RWPE2 (cell line): ENCODE data around the gene MCM8.

Experiments used
- ATAC-seq: fragments of 200-7000 bp; cut with Tn5 transposase; 3 replicates; pipeline ENCODE4 v1.9.1; 2021; ENCODE audit warnings: low read depth
- DNase-seq: peaks from one replicate; pipeline ENCODE4 v3.0.0-alpha.2; 2020; ENCODE audit warnings: low spot score
- H3K27ac ChIP-seq: fragments of 450-650 bp; 2 replicates; pipeline ENCODE4 v1.5.1; 2017; ENCODE audit warnings: mild to moderate bottlenecking; ENCODE audit not compliant: poor library complexity, severe bottlenecking
- H3K27me3 ChIP-seq: fragments of 250-450 bp; sonication (Bioruptor Pico); 2 replicates; pipeline ENCODE4 v1.5.1; 2021; ENCODE audit warnings: mild to moderate bottlenecking, moderate library complexity; ENCODE audit not compliant: insufficient read depth, poor library complexity, severe bottlenecking
- H3K36me3 ChIP-seq: fragments of 250-450 bp; sonication (Bioruptor Pico); 2 replicates; pipeline ENCODE4 v1.5.1; 2020; ENCODE audit warnings: low read depth, mild to moderate bottlenecking, moderate library complexity
- H3K4me1 ChIP-seq: fragments of 250-450 bp; sonication (Bioruptor Pico); 2 replicates; pipeline ENCODE4 v1.5.1; 2021; ENCODE audit warnings: mild to moderate bottlenecking, moderate library complexity; ENCODE audit not compliant: insufficient read depth, poor library complexity, severe bottlenecking
- H3K4me3 ChIP-seq: fragments of 250-450 bp; sonication (Bioruptor Pico); 2 replicates; pipeline ENCODE4 v1.5.1; 2021; ENCODE audit warnings: mild to moderate bottlenecking, moderate library complexity; ENCODE audit not compliant: severe bottlenecking
- H3K9me3 ChIP-seq: fragments of 250-450 bp; sonication (Bioruptor Pico); 2 replicates; pipeline ENCODE4 v1.5.1; 2021; ENCODE audit warnings: mild to moderate bottlenecking, moderate library complexity; ENCODE audit not compliant: severe bottlenecking
- CTCF ChIP-seq: fragments of 450-650 bp; IDR thresholded peaks from one replicate; pipeline ENCODE4 v1.5.1; 2017; ENCODE audit warnings: mild to moderate bottlenecking, moderate library complexity; ENCODE audit not compliant: poor library complexity, severe bottlenecking

The MCM8 gene

GRCh38 chr20:5977975-5978374 is 27.5 kb downstream of the MCM8 start:
- Histone ChIP-seq H3K4me1 (peaks cover 14% of the 10 kb centered on the region), H3K27me3 (no peaks in the 10 kb centered on the region), H3K9me3 (no peaks in the 10 kb centered on the region), H3K4me3 (no peak overlapping the region), H3K27ac (no peak overlapping the region), H3K36me3 (peaks cover 92% of the 10 kb centered on the region)
- TF ChIP-seq CTCF, result no peak
- DNase-seq (no peak), ATAC-seq (no peak)

GRCh38 chr20:5979801-5980200 is 29.3 kb downstream of the MCM8 start:
- no peaks in the 10 kb centered on the region for H3K27me3 ChIP-seq
- H3K27ac ChIP-seq, result no peak overlapping the region
- no peaks in the 10 kb centered on the region for H3K9me3 ChIP-seq
- ATAC-seq (no peak), DNase-seq (no peak)
- no peak for TF ChIP-seq CTCF
- H3K4me1 ChIP-seq, result peaks cover 7% of the 10 kb centered on the region
- no peak overlapping the region for H3K4me3 ChIP-seq
- peaks cover 96% of the 10 kb centered on the region for H3K36me3 ChIP-seq

- peak; percentile 10; the same call in 1 of the 3 replicates for ATAC-seq
- H3K9me3 ChIP-seq, result no peaks in the 10 kb centered on the region
- H3K4me3 ChIP-seq, result no peak overlapping the region
- H3K4me1 ChIP-seq, result peaks cover 7% of the 10 kb centered on the region
- DNase-seq, result no peak
- no peak for TF ChIP-seq CTCF
- H3K27me3 ChIP-seq, result no peaks in the 10 kb centered on the region
- no peak overlapping the region for H3K27ac ChIP-seq
- peaks cover 97% of the 10 kb centered on the region for H3K36me3 ChIP-seq
These were observed 30.5 kb downstream of the MCM8 start for GRCh38 chr20:5980720-5981538.

- peaks cover 92% of the 10 kb centered on the region for H3K36me3 ChIP-seq
- no peaks in the 10 kb centered on the region for H3K4me1 ChIP-seq
- DNase-seq (no peak), ATAC-seq (no peak)
- no peaks in the 10 kb centered on the region for H3K27me3 ChIP-seq
- H3K4me3 ChIP-seq, result no peak overlapping the region
- no peak overlapping the region for H3K27ac ChIP-seq
- H3K9me3 ChIP-seq, result no peaks in the 10 kb centered on the region
- no peak for TF ChIP-seq CTCF
These were observed 36.9 kb downstream of the MCM8 start for GRCh38 chr20:5987383-5987782.

GRCh38 chr20:5989539-5989938 is 39.1 kb downstream of the MCM8 start:
- ATAC-seq (peak; percentile 40; the same call in 1 of the 3 replicates), DNase-seq (no peak)
- no peaks in the 10 kb centered on the region for H3K27me3 ChIP-seq

More at GRCh38 chr20:5989539-5989938, 39.1 kb downstream of the MCM8 start:
- H3K4me3 ChIP-seq, result no peak overlapping the region
- no peaks in the 10 kb centered on the region for H3K4me1 ChIP-seq
- no peaks in the 10 kb centered on the region for H3K9me3 ChIP-seq
- H3K36me3 ChIP-seq, result peaks cover 92% of the 10 kb centered on the region
- no peak overlapping the region for H3K27ac ChIP-seq
- no peak for TF ChIP-seq CTCF
